Stimulated activated CD4-positive, alpha-beta T cell treated with anti-CD3 and anti-CD28 coated beads, TNF-alpha, amount 100 ng/mL, for 1 hour (primary cell): ENCODE data around the gene SETSIP.
"Not testable (repeated sequence)": the region's sequence is repeated elsewhere in the genome, so short reads cannot be mapped to it uniquely, and the experiment has no call there.

ENCODE experiments used
- DNase-seq, 3 donors: peaks; one replicate each; pipeline ENCODE4 v3.0.0-alpha.2; 2020; ENCODE audit warnings: low read depth in 3 of 3, low spot score in 1 of 3

The SETSIP gene

GRCh38 chr1:92065042-92065441 lies 10.2 kb downstream of the SETSIP start:
- no peak for DNase-seq

- DNase-seq = no peak
These were observed 23.3 kb downstream of the SETSIP start for GRCh38 chr1:92051948-92052347.

GRCh38 chr1:92045766-92046495 lies 29.3 kb downstream of the SETSIP start:
- no peak for DNase-seq

- DNase-seq = no peak
These were observed 31.6 kb downstream of the SETSIP start for GRCh38 chr1:92043621-92044020.

GRCh38 chr1:92040971-92041370 lies 34.2 kb downstream of the SETSIP start:
- DNase-seq = no peak

- no peak for DNase-seq
These were observed 36.4 kb downstream of the SETSIP start for GRCh38 chr1:92038695-92039346.

GRCh38 chr1:92037400-92037799 lies 37.8 kb downstream of the SETSIP start:
- no peak for DNase-seq

- DNase-seq = no peak
These were observed 43.7 kb downstream of the SETSIP start for GRCh38 chr1:92031281-92032110.

GRCh38 chr1:92030656-92031107 lies 44.5 kb downstream of the SETSIP start:
- DNase-seq = no peak

- DNase-seq = no peak
These were observed 45.8 kb downstream of the SETSIP start for GRCh38 chr1:92029241-92029922.

GRCh38 chr1:92026806-92027205 lies 48.4 kb downstream of the SETSIP start:
- DNase-seq = no peak

GRCh38 chr1:92026042-92026441 lies 49.2 kb downstream of the SETSIP start:
- not testable (repeated sequence) for DNase-seq
